ENCODE results near the gene LYPD6B. TPM values are rescaled to one million over a fixed set of nuclear protein-coding genes. Genes with fewer than 3 reads are reported as not detected.

The LYPD6B gene
- total and polyA plus RNA-seq, 2 donors from 2014 or later = 9.4 to 17.6 TPM

- no peaks in the 10 kb centered on the region for H3K9me3 ChIP-seq (ENCODE audit: control insufficient read depth in 2 of 3, insufficient read depth in 1 of 3, low read length in 3 of 3)
- no peak for FAIRE-seq
Measured at GRCh38 chr2:149183187-149183586, 144.7 kb downstream of the LYPD6B start.

GRCh38 chr2:149184991-149185390, 146.5 kb downstream of the LYPD6B start:
- Histone ChIP-seq H3K36me3 (ENCODE audit: control insufficient read depth in 2 of 3, insufficient read depth in 3 of 3, low read length in 3 of 3) (no peaks in the 10 kb centered on the region), H3K4me3 (ENCODE audit: low read length in 3 of 3) (no peak overlapping the region), H3K4me1 (ENCODE audit: control insufficient read depth in 2 of 3, insufficient read depth in 2 of 3, low read depth in 1 of 3, low read length in 3 of 3) (no peaks in the 10 kb centered on the region), H3K27me3 (ENCODE audit: control insufficient read depth, insufficient read depth, low read length) (no peaks in the 10 kb centered on the region), H3K9ac (ENCODE audit: low read length in 3 of 3) (no peak overlapping the region), H3K27ac (ENCODE audit: low read depth in 2 of 2, low read length in 2 of 2) (no peak overlapping the region), H3K9me3 (ENCODE audit: control insufficient read depth in 2 of 3, insufficient read depth in 1 of 3, low read length in 3 of 3) (no peaks in the 10 kb centered on the region)
- TF ChIP-seq CTCF (IDR thresholded peaks at IDR 0.05; ENCODE audit: borderline replicate concordance, extremely low read depth, insufficient read depth) = no peak
- peak in 2 of 5 donors; percentile 31 to 36 for DNase-seq
- intact Hi-C loops (cut with DNase I) = no loop called here
- FAIRE-seq = no peak

More at GRCh38 chr2:149183187-149183586, 144.7 kb downstream of the LYPD6B start:
- no peak for DNase-seq
- no peak for TF ChIP-seq CTCF (IDR thresholded peaks at IDR 0.05; ENCODE audit: borderline replicate concordance, extremely low read depth, insufficient read depth)
- Histone ChIP-seq H3K4me1 (ENCODE audit: control insufficient read depth in 2 of 3, insufficient read depth in 2 of 3, low read depth in 1 of 3, low read length in 3 of 3) (no peaks in the 10 kb centered on the region), H3K27me3 (ENCODE audit: control insufficient read depth, insufficient read depth, low read length) (no peaks in the 10 kb centered on the region), H3K36me3 (ENCODE audit: control insufficient read depth in 2 of 3, insufficient read depth in 3 of 3, low read length in 3 of 3) (no peaks in the 10 kb centered on the region), H3K9ac (ENCODE audit: low read length in 3 of 3) (no peak overlapping the region), H3K4me3 (ENCODE audit: low read length in 3 of 3) (no peak overlapping the region), H3K27ac (ENCODE audit: low read depth in 2 of 2, low read length in 2 of 2) (no peak overlapping the region)
- intact Hi-C loops (cut with DNase I) = no loop called here

- Histone ChIP-seq H3K4me1 (ENCODE audit: control insufficient read depth in 2 of 3, insufficient read depth in 2 of 3, low read depth in 1 of 3, low read length in 3 of 3) (no peaks in the 10 kb centered on the region), H3K9me3 (ENCODE audit: control insufficient read depth in 2 of 3, insufficient read depth in 1 of 3, low read length in 3 of 3) (no peaks in the 10 kb centered on the region), H3K36me3 (ENCODE audit: control insufficient read depth in 2 of 3, insufficient read depth in 3 of 3, low read length in 3 of 3) (no peaks in the 10 kb centered on the region), H3K27me3 (ENCODE audit: control insufficient read depth, insufficient read depth, low read length) (no peaks in the 10 kb centered on the region), H3K9ac (ENCODE audit: low read length in 3 of 3) (no peak overlapping the region), H3K4me3 (ENCODE audit: low read length in 3 of 3) (no peak overlapping the region), H3K27ac (ENCODE audit: low read depth in 2 of 2, low read length in 2 of 2) (no peak overlapping the region)
- FAIRE-seq (no peak), DNase-seq (no peak)
- intact Hi-C loops (cut with DNase I) = no loop called here
- TF ChIP-seq CTCF (IDR thresholded peaks at IDR 0.05; ENCODE audit: borderline replicate concordance, extremely low read depth, insufficient read depth) = no peak
Measured at GRCh38 chr2:149185942-149186490, 147.5 kb downstream of the LYPD6B start.

- Histone ChIP-seq H3K9ac (ENCODE audit: low read length in 3 of 3) (no peak overlapping the region), H3K9me3 (ENCODE audit: control insufficient read depth in 2 of 3, insufficient read depth in 1 of 3, low read length in 3 of 3) (no peaks in the 10 kb centered on the region), H3K27ac (ENCODE audit: low read depth in 2 of 2, low read length in 2 of 2) (no peak overlapping the region), H3K36me3 (ENCODE audit: control insufficient read depth in 2 of 3, insufficient read depth in 3 of 3, low read length in 3 of 3) (no peaks in the 10 kb centered on the region), H3K4me3 (ENCODE audit: low read length in 3 of 3) (no peak overlapping the region), H3K27me3 (ENCODE audit: control insufficient read depth, insufficient read depth, low read length) (no peaks in the 10 kb centered on the region), H3K4me1 (ENCODE audit: control insufficient read depth in 2 of 3, insufficient read depth in 2 of 3, low read depth in 1 of 3, low read length in 3 of 3) (no peaks in the 10 kb centered on the region)
- intact Hi-C loops (cut with DNase I) = no loop called here
- no peak for DNase-seq
- TF ChIP-seq CTCF (IDR thresholded peaks at IDR 0.05; ENCODE audit: borderline replicate concordance, extremely low read depth, insufficient read depth) = no peak
- FAIRE-seq = no peak
Measured at GRCh38 chr2:149187057-149187456, 148.6 kb downstream of the LYPD6B start.

Measured in kidney (tissue), 14 donors.